IgD-negative memory B cell (primary cell): ENCODE measurements around the gene NOC4L. TPM values are rescaled to one million over a fixed set of nuclear protein-coding genes. Genes with fewer than 3 reads are reported as not detected.

Experiments used
- H3K27ac Mint-ChIP-seq, 3 donors: one replicate each; pipeline ENCODE4 v1.8.0; 2020 to 2022; ENCODE audit warnings: mild to moderate bottlenecking in 3 of 3, mixed read lengths in 3 of 3, moderate library complexity in 1 of 3
- H3K27me3 Mint-ChIP-seq: one replicate; pipeline ENCODE4 v1.8.0; 2021; ENCODE audit warnings: mixed read lengths
- H3K36me3 Mint-ChIP-seq: one replicate; pipeline ENCODE4 v1.8.0; 2020; ENCODE audit warnings: mild to moderate bottlenecking, mixed read lengths
- H3K4me1 Mint-ChIP-seq, 3 donors: one replicate each; pipeline ENCODE4 v1.8.0; 2020 to 2022; ENCODE audit warnings: mixed read lengths in 3 of 3, mild to moderate bottlenecking in 1 of 3
- H3K4me3 Mint-ChIP-seq, 4 donors: one replicate each; pipeline ENCODE4 v1.8.0; 2020 to 2022; ENCODE audit warnings: mild to moderate bottlenecking in 4 of 4, mixed read lengths in 4 of 4, moderate library complexity in 3 of 4
- H3K9me3 Mint-ChIP-seq, 3 donors: one replicate each; pipeline ENCODE4 v1.8.0; 2020 to 2021; ENCODE audit warnings: mixed read lengths in 3 of 3, mild to moderate bottlenecking in 1 of 3
- polyA plus RNA-seq: library from polyadenylated mRNA; unstranded; fragments of 300-500 nt; fragmentation: Illumina TruSeq; gene quantifications from one replicate; pipeline ENCODE4 v1.2.3, GENCODE V29; 2021

Gene NOC4L
- polyA plus RNA-seq, 1 donor from 2014 or later: 31.2 TPM

DNA sequence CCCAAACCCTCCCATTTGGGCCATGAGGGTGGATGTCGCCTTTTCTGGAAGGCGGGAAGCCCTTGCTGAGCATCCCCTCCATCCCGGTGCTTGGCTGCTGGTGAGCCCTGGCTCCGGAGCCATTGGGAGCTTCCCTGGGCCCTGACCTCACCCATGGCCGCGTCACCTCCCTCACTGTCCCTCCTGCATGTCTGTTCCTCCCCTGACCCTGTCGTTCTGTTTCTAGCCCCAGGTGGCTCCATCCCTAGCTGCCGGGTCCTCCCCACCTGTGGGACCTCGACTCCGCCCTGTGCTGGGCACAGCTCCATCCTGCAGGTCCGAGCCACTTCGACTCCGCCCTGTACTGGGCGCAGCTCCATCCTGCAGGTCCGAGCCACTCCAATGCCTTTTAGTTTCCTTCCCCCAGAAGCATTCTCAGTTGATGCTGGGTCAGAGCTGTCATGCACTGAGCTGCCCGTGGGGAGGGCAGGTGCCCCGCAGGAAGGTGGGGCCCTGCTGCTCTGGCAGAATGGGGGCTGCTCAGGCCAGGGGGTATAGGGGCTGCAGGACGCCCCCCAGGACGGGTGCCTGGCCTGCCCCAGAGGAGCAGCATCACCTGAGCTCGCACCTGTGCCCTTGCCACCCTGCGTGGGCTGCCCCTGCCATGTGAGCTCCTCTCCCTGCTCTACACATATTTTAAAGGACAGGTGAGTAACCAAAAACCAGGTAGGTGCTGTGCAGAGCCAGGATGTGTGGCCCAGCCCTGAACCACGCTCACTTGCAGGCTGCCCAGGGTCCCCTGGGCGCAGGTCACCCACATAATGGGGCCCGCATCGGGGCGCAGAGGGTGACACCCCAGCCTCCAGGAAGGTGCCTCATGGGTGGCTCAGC lies 19.0 kb downstream of the NOC4L start:
- Mint-ChIP-seq H3K4me1 (peaks cover 0 to 2% (median 0%) of the 10 kb centered on the region in 3 donors), H3K36me3 (no peaks in the 10 kb centered on the region), H3K27ac (no peak overlapping the region), H3K9me3 (no peaks in the 10 kb centered on the region), H3K4me3 (peak overlapping the region in 1 of 4 donors; percentile 54), H3K27me3 (no peaks in the 10 kb centered on the region)

DNA sequence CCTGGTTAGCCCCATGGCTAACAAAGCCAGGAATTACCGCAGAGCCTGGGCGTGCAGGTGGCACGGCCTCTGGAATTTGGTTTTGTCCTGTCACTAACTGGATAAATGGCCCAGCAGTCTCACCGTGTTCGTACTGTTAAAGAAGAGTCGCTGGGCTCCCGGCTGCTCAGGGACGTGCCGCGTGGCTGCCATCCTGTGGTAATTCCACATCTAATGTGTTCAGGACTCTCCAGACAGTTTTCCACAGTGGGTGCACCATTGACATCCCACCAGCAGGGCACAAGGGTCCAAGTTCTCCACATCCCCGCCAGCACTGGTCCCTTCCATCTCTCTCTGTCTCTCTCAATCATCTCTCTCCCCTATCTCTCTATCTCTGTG lies 19.6 kb downstream of the NOC4L start:
- H3K27me3 Mint-ChIP-seq: no peaks in the 10 kb centered on the region
- no peak overlapping the region for H3K4me3 Mint-ChIP-seq

DNA sequence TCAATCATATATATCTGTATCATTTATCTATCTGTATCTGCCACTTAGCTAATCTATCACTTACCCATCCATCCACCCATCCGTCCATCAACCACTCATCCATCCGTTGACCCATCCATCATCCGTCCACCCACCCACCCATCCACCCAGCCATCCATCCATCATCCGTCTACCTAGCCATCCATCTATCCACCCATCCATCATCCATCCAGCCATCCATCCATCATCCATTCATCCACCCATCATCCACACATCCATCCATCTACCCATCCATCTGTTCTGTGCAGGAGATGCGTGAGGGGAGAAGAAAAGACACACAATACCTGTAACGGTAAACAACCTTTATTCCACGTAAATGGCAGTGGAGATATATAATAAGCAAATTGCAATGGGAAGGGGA lies 20.2 kb downstream of the NOC4L start:
- Mint-ChIP-seq H3K4me1 (peaks cover 0 to 2% (median 0%) of the 10 kb centered on the region in 3 donors), H3K9me3 (no peaks in the 10 kb centered on the region), H3K27ac (no peak overlapping the region), H3K27me3 (no peaks in the 10 kb centered on the region), H3K36me3 (no peaks in the 10 kb centered on the region), H3K4me3 (no peak overlapping the region)

More for the DNA sequence above, 19.6 kb downstream of the NOC4L start:
- H3K36me3 Mint-ChIP-seq: no peaks in the 10 kb centered on the region
- H3K27ac Mint-ChIP-seq: no peak overlapping the region
- peaks cover 0 to 2% (median 0%) of the 10 kb centered on the region in 3 donors for H3K4me1 Mint-ChIP-seq
- no peaks in the 10 kb centered on the region for H3K9me3 Mint-ChIP-seq

DNA sequence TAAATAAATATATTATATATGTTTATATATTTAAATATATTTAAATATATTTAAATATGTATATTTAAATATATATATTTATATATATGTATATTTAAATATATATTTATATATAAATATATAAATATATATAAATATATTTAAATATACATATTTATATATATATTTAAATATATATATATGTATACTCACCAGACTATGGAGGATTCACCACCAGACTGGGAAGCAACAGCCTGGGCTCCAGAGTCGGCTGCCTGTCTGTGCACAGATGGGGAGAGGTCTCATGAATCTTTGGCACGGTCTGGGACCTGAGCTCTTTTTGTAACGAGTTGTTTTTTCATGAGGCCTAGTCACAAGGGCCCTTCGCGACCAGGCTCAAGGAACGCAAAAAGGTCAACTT lies 21.3 kb downstream of the NOC4L start:
- Mint-ChIP-seq H3K4me3 (no peak overlapping the region), H3K27ac (no peak overlapping the region), H3K9me3 (no peaks in the 10 kb centered on the region), H3K4me1 (peaks cover 0 to 2% (median 0%) of the 10 kb centered on the region in 3 donors), H3K27me3 (no peaks in the 10 kb centered on the region), H3K36me3 (no peaks in the 10 kb centered on the region)

DNA sequence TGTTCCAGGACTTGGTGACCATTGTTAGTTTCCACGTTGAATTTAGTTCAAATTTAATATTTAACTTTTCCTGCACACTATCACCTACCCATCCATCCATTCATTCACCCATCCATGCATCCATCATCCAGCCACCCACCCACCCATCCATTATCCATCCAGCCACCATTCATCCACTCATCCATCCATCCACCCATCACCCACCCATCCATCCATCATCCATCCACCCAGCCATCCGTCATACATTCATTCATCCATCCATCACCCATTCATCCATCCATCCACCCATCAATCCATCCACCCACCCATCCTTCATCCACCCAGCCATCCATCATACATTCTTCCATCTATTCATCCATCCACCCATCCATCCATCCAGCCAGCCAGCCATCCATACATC lies 21.8 kb downstream of the NOC4L start:
- no peaks in the 10 kb centered on the region for H3K36me3 Mint-ChIP-seq
- H3K27ac Mint-ChIP-seq: no peak overlapping the region
- no peaks in the 10 kb centered on the region for H3K9me3 Mint-ChIP-seq
- no peaks in the 10 kb centered on the region for H3K27me3 Mint-ChIP-seq
- no peak overlapping the region for H3K4me3 Mint-ChIP-seq
- H3K4me1 Mint-ChIP-seq: peaks cover 0 to 2% (median 0%) of the 10 kb centered on the region in 3 donors

DNA sequence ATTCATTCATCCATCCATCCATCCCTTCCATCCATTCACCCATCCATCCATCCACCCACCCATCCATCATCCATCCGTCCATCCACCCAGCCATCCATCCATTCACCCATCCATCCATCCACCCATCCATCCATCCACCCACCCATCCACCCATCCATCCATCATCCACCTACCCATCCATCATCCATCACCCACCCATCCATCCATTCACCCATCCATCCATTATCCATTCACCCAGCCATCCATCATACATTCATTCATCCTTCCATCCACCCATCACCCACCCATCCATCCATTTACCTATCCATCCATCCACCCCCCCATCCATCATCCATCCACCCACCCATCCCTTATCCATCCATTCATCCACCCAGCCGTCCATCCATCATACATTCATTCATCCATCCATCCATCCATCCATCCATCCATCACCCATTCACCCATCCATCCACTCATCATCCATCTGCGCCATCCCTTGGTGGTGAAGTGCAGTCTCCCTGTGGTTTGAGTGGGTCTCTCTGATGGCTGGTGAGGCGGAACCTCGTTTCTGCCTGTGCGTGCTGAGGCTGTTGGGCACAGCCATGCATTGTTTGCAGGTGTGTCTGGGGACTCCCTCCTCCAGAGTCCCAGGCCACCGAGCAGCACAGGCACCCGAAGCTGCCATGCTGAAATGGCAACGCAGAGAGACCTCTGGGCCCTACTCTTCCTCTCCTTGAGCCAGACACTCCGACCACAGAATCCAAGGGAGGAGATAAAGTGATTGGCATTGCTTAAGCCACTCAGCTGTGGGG lies 22.7 kb downstream of the NOC4L start:
- H3K27ac Mint-ChIP-seq: no peak overlapping the region

DNA sequence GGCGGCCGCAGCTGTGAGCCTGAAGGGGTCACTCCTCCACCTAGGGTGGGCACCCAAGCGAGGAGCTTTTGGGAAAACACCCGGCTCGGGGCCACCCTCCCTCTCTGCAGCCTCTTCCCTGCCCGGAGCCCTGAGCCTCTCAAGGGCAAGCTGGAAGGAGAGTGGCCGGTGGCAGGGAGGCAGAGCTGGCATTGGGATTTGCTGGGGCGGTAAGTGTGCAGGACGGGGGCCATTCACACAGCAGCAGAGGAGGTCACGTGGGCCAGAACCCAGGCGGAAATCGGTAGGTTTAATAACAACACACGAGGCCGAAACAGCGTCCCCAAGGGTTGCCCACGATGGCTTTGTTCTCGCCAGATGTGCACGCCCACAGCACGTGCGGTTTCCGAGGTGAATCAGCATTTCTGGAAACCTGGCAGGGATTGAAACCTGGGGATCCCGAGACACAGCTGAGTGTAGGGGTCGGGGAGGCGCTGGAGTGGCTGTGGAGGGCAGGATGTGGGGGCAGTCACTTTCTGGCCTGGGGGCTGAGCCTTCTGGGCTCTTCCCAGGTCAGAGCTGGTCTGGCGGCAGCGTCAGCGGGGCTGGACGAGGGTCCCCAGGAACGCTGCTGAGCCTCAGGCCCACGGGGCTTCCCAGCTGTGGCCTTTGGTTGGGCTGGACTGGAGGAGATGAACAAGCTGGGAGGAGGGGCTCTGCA lies 23.5 kb downstream of the NOC4L start:
- H3K9me3 Mint-ChIP-seq: no peaks in the 10 kb centered on the region
- no peak overlapping the region for H3K4me3 Mint-ChIP-seq
- peaks cover 6% of the 10 kb centered on the region for H3K27me3 Mint-ChIP-seq
- peaks cover 0 to 2% (median 0%) of the 10 kb centered on the region in 3 donors for H3K4me1 Mint-ChIP-seq
- H3K27ac Mint-ChIP-seq: no peak overlapping the region
- no peaks in the 10 kb centered on the region for H3K36me3 Mint-ChIP-seq

More for the DNA sequence above, 22.7 kb downstream of the NOC4L start:
- H3K9me3 Mint-ChIP-seq: no peaks in the 10 kb centered on the region
- H3K27me3 Mint-ChIP-seq: peaks cover 3% of the 10 kb centered on the region
- no peaks in the 10 kb centered on the region for H3K36me3 Mint-ChIP-seq
- peaks cover 0 to 2% (median 0%) of the 10 kb centered on the region in 3 donors for H3K4me1 Mint-ChIP-seq
- no peak overlapping the region for H3K4me3 Mint-ChIP-seq

DNA sequence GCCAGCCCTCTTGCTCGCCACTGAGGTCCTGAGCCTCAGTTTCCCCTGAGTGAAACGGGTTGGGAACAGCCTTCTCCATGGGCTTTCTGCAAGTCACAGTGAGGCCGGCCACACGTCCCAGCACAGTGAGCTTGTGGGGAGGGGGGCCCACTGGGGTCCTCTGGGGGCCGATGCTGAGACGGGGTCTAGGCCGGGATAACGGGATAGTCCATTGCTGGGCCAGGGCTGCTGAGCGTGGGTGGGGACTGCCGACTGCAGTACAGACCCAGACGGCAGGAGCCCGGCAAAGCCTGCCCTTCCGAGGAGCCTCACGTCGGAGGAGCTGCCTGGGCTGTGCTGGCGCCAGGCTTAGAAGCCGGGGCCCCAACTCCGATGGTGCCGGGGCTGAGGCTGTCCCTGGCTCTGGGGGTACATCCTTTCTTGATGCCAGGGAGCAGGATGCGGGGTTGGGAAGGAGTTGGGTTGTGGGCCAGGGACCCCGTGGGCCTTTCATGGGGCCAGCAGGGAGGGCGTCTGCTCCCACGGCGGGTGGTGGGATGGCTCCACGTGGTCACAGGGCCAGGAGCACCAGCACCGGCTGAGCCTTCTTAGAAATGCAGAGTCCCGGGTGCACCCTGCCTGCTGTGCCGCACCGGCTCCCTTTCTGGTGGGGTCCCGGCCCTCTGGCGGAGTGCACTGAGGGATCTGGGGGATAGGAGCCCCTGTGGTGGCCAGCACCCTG lies 24.2 kb downstream of the NOC4L start:
- H3K9me3 Mint-ChIP-seq: no peaks in the 10 kb centered on the region
- no peak overlapping the region for H3K27ac Mint-ChIP-seq
- peaks cover 13% of the 10 kb centered on the region for H3K27me3 Mint-ChIP-seq
- no peak overlapping the region for H3K4me3 Mint-ChIP-seq
- peaks cover 0 to 6% (median 0%) of the 10 kb centered on the region in 3 donors for H3K4me1 Mint-ChIP-seq
- no peaks in the 10 kb centered on the region for H3K36me3 Mint-ChIP-seq

DNA sequence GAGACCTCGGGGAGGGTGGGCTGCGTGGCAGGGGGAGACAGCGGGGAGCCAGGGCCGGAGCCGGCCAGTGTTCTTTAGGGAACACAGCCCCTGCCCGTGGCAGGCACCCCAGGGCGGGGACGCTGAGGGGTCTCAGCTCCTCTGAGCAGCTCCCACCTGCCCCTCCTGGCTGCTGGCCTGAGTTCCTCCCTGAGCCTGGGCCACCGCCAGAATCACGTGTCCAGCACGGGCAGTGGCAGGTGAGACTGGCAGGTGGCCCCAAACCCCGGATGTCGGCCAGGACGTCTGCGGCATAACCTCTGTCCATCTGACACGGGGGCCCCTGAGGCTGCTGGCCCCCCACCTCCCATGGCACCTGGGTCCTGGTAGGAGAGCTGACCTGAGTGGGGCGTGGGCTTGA lies 25.1 kb downstream of the NOC4L start:
- Mint-ChIP-seq H3K9me3 (no peaks in the 10 kb centered on the region), H3K4me1 (peaks cover 0 to 5% (median 0%) of the 10 kb centered on the region in 3 donors), H3K27me3 (peaks cover 17% of the 10 kb centered on the region), H3K36me3 (no peaks in the 10 kb centered on the region), H3K4me3 (no peak overlapping the region), H3K27ac (no peak overlapping the region)

DNA sequence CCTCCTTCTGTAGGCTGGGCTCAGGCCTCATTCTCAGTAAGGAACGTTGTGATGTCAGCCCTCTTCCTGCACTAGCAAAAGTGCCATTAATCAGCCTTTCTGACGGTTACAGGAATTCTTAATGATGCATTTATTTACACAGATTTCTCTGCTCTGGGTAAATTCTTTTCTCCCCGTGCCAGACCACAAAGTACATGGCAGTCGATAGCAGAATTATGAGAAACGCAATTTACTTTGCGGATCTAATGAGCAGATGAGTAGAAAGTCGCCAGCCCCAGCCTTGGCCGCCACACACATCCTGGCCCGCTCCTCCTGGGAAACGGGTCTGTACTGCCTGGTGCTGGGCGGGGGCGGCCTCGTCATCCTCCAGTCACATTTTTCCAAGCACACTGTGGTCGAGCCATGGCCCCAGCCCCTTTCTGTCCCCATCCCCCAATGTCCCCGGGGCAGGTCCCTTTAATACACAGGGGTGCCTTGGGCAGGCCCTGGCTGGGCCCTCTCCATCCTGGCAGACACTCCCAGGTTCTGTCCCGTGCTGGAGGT lies 25.9 kb downstream of the NOC4L start:
- H3K9me3 Mint-ChIP-seq: peaks cover 0 to 3% (median 0%) of the 10 kb centered on the region in 3 donors
- no peak overlapping the region for H3K27ac Mint-ChIP-seq
- peaks cover 0 to 9% (median 5%) of the 10 kb centered on the region in 3 donors for H3K4me1 Mint-ChIP-seq
- H3K27me3 Mint-ChIP-seq: peaks cover 23% of the 10 kb centered on the region
- H3K36me3 Mint-ChIP-seq: no peaks in the 10 kb centered on the region
- H3K4me3 Mint-ChIP-seq: no peak overlapping the region

DNA sequence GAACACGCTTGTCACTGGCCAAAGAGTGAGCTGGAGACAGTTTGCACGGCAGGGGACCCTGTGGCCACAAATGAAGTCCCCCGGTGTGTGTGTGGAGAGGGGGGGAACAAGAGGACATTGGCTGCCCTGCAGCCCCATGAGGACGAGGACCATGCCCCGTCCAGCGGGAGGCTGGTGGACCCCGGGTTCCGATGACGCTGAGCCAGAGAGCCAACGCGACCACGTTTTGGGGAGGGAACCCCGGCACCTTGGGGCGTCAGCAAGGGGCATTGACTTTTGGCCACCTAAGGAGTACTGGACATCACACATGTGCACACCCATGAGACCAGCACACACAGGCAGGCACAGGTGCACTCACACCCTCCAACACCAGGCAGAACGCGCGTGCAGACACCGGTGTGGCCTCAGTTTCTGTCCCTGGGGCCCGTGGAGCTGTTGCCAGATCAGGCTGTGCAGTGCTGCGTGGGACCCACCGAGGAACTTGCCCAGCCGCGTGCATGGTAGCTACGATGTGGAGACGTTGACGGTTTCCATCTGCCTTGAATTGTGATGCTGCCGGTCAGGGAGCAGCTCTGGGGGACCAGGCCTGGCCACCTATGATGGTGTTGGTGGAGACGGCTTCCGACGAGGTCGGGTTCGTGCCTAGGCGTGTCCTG lies 26.5 kb downstream of the NOC4L start:
- H3K27ac Mint-ChIP-seq: no peak overlapping the region
- no peak overlapping the region for H3K4me3 Mint-ChIP-seq
- peaks cover 0 to 3% (median 0%) of the 10 kb centered on the region in 3 donors for H3K9me3 Mint-ChIP-seq
- peaks cover 0 to 9% (median 5%) of the 10 kb centered on the region in 3 donors for H3K4me1 Mint-ChIP-seq
- H3K36me3 Mint-ChIP-seq: no peaks in the 10 kb centered on the region
- H3K27me3 Mint-ChIP-seq: peaks cover 23% of the 10 kb centered on the region

DNA sequence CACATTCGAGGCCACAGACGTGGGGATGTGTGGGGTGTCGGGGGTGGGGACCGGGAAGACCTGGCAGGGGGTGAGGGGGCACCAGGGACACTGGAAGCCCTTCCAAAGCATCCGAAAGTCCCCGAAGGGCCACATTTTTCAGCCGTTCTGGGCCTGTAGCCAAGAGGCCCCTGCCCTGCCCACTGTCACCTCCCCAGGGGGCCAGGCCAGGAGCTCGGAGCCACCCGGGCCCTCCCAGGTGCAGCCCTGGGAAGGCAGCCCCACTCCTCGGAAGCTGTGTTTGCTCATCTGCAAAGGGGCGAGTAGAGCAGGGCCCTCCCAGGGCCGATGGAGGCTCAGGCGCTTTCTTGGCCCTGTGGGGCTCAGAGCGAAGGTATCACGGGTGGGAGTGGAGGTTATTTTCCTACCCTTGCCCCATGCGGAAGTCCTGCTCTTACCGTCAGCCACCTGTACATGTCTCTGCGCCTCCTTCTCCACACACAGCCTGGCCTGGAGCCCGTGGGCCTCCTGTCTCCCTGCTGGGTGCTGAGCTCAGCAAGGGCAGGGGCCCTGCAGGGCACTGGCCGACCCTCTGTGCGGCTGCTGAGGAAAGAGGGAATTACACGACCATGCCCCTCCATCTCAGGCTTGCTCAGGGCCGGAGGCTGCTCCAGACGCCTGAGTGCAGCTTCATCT lies 27.2 kb downstream of the NOC4L start:
- Mint-ChIP-seq H3K4me3 (no peak overlapping the region), H3K9me3 (peaks cover 0 to 3% (median 0%) of the 10 kb centered on the region in 3 donors), H3K27me3 (peaks cover 23% of the 10 kb centered on the region), H3K27ac (no peak overlapping the region), H3K4me1 (peaks cover 0 to 9% (median 5%) of the 10 kb centered on the region in 3 donors), H3K36me3 (no peaks in the 10 kb centered on the region)

DNA sequence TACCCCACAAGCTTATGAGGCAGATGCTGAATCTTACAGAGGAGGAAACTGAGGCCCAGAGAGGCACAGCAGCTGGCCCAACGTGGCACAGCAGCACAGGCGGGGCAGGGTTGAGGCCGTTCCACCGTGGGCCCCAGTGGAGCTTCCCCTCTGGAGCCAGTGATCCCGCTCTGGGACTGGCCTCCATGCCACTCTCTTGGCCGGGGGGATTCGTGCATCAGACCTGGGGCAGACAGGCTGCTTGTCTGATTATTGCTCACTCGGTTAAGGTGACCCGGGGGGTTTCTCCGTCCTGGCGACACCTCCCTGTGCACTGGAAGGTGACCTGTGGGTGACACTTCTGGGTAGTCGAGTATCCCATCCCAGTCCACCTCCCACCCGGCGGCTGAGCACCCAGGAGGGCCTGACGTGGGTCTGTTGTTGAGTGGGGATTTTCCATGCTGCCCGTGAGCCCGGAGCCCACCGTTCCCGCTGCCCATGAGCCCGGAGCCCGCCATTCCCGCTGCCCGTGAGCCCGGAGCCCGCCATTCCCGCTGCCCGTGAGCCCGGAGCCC lies 27.8 kb downstream of the NOC4L start:
- Mint-ChIP-seq H3K4me1 (peaks cover 0 to 9% (median 5%) of the 10 kb centered on the region in 3 donors), H3K9me3 (peaks cover 0 to 3% (median 0%) of the 10 kb centered on the region in 3 donors), H3K27ac (no peak overlapping the region), H3K27me3 (peaks cover 25% of the 10 kb centered on the region), H3K36me3 (no peaks in the 10 kb centered on the region), H3K4me3 (no peak overlapping the region)
